Activated CD4-positive, alpha-beta T cell treated with anti-CD3 and anti-CD28 coated beads for 24 hours (primary cell): Measurements from ENCODE around the gene MAGI1.

Experiments used
- DNase-seq, 2 donors: peaks; one replicate each; pipeline ENCODE4 v3.0.0-alpha.2; 2020; ENCODE audit warnings: low read depth in 2 of 2

MAGI1 gene

DNA sequence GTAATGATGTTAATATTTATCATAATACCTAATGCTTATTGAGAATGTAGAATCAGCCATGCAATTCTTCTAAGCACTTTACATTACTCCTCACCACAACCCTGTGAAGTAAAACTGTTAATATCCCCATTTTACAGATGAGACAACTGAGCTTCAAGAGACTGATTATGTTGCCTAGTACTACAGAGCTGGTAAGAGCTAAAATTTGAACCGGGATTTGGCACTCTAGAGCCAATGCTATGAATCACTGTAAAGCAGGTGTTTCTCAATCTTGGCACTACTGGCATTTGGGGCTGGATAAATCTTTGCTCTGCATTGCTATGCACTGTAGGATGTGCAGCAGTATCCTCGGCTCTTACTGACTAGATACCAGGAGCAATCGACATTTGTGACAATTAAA is 367.7 kb downstream of the MAGI1 start:
- DNase-seq = no peak

DNA sequence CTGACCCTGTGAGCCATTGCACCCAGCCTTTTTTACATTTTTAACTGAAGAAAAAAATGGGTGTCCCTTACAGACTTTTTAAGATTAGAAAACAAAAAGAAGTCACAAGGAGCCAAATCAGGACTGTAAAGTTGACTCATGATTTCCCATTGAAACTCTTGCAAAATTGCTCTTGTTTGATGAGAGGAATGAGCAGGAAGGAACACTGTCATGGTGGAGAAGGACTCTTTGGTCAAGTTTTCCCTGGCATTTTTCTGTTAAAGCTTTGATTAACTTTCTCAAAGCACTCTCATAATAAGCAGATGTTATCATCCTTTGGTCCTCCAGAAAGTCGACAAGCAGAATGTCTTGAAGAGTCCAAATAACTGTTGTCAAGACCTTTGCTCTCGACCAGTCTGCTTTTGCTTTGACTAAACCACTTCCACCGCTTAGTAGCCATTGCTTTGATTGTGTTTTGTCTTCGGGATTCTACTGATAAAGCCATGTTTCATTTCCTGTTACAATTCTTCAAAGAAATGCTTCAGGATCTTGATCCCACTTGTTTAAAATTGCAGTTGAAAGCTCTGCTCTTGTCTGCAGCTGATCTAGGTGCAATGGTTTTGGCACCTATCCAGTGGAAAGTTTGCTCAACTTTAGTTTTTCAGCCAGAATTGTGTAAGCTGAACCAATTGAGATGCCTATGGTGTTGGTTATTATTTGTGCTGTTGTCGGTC is 369.4 kb downstream of the MAGI1 start:
- DNase-seq = no peak

DNA sequence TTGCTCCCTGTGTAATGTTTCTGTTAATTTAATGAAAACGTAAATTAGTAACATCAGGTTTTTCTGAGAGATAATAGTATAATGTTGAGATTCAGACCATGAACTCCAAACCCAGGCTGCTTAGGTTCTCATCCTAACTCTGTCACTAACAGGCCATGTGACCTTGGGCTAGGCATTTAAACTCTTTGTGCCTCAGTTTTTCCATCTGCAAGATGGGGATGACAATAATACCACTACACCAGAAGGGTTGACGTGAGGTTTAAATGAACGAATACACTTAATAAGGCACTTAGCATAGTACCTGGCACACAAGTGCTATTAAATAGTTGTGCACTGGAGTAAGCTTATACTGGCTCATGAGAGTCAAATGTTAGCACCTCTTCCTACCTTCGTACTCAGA is 370.8 kb downstream of the MAGI1 start:
- DNase-seq = no peak

DNA sequence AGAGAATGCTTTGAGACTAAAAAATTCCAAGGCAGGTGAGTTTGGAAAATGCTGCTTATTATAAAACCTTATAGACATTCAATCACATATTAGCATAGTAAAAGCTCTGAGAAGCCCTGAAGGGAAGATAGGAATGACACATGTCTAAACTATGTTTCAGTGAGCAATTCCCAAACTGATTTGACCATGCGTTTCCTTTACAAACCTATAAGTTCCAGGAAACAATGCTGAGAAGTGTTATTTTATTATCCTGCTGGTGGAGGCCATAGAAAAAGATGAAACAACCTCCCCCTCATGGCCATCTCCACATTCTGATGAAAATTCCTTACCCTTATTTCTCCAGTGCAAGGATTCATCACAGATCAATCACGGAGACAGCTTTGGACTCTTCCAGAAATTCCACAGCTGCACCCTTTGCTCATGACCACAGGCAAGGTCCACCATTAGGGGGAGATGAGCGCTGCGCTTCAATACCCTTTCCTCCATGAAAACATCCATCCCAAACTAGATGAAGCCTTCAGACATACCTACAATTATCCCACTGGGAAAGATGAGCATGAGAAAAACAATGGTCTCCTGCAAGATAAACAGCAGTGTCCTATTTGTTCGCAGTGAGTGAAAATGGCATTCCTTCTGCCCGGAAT is 372.1 kb downstream of the MAGI1 start:
- no peak for DNase-seq

DNA sequence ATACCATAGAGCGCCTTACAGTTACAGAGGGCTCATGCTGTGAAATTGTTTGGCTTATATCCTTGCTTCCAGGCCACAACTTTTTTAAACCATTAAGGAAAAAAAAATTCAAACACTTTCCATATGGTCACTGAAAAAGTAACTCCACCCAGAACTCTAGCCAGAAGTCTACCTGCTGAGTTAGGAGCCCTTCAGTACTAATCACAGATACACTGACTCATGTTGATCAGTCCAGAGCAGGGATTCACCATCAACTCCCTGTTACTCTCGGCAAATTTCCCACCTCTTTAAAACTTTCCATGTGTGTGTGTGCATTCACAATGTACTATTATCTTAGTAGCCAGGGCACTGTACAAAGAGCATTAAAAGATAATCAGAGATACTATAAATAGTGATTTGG is 372.8 kb downstream of the MAGI1 start:
- DNase-seq = no peak

DNA sequence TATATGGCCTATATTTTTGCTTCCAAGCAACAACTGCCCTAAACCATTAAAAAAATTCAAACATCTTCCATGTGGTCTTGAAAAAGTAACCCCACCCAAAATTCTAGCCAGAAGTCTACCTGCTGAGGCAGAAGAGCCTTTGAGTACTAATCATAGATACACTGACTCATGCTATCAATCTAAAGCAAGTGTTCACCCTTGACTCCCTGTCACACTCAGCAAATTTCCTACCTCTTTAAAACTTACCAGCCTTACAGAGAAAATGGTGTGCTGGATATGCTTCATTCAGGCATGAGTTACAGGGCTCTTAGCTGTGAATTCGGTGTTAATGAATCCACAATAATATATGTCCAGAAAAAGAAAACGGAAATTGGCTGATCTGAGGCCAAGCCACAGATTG is 373.8 kb downstream of the MAGI1 start:
- no peak for DNase-seq

DNA sequence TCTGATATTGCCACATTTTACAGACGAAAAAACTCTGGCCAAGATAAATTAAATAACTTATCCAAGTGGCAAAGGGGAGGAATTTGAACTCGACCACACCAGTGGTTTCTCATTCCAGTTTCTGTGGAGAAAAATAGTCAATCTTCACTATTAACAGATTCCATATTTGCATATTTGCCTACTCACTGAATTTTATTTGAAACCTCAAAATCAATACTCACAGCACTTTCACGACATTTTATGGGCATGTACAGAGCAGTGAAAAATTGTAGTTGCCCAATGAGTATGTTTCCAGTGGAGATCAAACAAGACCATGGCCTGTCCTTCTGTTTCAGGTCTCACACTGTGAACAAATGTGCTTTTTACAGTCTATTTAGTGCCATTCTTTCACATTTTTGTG is 374.3 kb downstream of the MAGI1 start:
- no peak for DNase-seq

DNA sequence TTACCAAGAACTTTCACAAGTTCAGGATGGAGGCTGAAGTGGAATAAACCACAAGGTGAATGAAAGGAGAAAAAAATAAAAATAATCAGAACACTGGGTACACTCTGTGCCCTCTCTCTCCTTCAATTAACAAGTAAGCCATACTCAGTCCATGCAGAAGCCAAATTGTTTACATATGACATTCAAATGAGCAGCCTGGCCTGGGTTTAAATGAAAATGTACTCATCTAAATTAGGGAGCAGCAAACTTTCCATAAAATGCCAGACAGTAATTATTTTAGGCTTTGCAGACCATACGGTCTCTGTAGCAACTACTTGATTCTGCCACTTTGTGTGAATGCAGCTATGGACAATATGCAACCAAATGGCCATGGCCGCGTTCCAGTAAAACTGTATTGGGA is 376.6 kb downstream of the MAGI1 start:
- DNase-seq = no peak

DNA sequence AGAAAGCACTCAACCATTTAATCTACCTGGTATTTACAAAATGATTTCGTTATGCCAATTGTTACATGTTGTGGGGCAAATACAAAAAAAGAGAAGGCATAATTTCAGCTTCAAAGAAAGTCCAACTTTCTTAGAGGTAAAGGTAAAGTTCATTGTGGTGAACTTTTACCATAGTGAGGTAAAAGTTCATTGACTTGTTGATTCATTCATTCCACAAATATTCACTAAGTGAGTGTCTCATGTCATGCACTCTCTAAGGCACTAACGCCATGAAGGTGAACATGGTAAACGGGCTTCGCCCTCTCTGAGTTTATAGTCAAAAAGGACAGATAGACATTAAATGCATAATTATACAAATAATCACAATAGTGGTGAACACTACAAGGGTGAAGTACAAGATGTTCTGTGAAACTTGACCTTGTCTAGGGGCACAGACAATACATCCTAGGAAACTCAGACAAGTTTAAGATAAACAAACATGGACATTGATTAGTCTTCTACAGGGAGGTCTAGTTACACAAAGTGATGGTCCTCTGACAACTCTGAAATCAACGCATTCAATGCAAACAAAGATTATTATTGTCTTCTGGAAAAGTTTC is 378.6 kb downstream of the MAGI1 start:
- no peak for DNase-seq

DNA sequence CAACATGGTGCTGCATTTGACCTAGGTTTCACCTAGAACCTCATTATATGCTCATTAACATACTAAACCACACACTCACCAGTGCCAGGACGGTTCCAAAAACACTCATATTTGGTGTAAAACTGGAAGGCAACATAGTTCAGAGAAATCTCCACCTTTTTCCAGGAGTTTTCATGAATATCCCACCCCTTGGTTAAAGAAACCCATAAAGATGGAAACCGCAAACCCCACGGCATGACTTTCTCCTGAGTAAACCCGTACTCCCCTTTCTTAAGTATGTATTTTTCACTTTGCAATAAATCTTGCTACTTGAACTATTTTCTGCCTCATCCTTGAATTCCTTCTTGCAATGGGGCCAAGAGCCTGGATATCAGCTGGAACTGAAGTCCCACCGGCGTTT is 379.3 kb downstream of the MAGI1 start:
- no peak for DNase-seq

DNA sequence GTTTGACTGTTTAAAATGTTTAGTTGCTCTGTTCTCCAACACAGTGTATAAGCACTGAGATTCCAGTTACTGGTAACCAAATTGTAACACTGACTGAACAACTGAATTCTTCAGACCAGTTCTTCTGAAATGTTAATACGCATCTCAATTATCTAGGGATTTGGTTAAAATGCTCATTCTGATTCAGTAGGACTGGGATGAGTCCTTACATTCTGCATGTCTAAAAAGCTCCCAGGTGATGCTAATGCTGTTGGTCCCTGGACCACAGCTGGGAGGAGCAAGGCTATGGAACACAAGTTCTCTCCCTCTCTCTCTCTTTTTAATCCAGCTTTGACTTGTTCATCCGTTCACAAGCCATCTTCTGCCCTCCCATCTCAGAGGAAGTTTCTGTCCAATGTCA is 380.3 kb downstream of the MAGI1 start:
- no peak for DNase-seq

DNA sequence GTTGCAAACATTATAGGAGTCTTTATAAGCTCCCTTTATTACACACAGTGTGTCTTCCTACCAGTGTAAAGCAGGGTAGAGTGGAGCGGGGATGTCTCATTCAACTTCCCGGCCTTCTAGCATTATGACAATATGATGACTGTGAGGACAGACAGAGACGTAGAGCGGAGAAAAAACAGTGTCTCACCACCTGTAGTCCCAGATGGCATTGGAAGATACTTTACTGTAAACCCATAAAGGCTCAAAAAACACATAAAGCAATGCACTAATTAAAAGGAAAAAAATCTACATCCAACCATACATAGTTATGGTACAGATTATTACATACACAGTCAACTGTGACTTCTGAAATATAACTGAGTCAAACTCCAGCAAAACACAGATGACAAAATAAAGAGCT is 383.7 kb downstream of the MAGI1 start:
- DNase-seq = no peak

DNA sequence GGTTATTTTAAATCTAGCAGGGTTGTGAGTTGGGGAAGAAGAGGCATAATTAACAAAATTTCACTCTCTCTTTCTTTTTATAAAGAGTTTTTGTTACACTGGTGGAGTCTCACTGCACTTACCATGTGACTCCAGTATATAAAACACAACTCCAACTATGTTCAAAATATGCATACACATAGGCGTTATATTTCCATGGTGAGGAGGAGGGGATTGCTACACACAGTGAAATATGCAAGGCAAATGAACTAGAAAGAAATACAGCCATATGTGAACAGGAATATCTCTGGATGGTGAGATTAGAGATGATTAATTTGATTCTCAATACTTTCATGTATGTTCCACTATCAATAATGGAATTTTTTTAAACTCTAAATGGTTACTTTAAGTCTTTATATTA is 385.0 kb downstream of the MAGI1 start:
- no peak for DNase-seq

DNA sequence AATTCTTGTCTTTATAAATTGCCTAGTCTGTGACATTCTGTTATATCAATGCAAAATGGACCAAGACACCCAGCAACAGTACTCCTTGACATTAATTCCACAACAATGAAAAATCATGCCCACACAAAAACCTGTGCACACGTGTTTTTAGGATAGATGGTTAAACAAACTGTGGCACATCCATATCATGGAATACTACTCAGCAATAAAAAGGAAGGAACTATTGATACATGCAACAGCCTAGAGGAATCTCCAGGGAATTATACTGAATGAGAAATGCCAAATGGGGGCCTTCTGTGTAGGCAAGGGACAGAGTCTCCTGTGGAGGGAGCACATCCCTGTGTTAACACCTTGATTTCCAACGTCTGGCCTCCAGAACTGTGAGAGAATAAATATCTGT is 388.5 kb downstream of the MAGI1 start:
- DNase-seq = no peak

DNA sequence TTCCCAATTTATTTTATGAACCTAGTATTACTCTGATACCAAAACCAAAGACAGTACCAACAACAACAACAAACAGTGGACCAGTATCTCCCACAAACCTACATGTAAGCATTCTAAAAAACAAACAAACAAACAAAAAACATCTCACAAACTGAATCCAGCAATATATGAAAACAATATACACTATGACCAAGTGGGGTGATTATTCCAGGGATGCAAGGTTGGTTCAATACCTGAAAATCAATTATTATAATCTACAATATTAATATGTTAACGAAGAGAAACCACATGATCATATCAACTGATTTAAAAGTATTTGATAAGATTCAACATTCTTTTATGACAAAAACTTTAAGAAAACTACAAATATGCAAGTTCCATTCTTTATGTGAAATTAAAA is 391.3 kb downstream of the MAGI1 start:
- DNase-seq = no peak

DNA sequence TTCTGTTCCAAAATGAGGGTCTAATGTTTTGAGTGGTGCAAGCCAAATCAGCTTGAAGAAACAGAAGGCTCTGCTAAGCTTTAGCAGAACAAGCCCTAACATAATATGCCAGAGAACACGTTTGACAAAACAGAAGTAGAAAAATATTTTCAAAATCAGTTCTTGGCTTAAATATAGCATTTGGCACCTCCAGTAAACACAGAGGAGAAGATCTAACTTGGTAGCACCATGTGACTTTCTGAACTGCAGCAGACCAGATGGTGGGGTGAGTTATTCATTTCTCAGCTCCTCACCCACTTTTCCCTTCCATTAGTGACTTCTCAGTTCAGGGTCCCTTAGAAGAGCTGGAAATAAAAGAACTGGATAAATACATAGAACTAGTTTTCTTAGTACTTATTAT is 395.8 kb downstream of the MAGI1 start:
- no peak for DNase-seq

DNA sequence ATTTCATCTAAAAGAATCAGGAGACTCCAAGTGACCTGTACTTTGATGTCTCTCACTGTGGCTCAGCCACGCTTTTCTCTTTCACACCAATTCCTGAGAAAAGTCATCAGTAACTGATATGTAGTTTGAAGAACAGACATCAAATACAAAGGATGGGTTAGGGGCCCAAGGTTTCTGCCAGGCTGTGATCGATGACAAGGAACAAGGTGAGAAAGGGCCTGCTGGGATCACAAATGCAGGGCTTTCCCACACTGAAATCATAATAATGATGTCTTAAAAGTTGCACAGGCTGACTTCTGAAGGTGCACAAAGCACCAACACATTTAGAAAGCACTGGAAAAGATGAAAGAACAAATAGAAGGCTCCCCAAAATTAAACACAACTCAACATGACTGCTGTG is 396.9 kb downstream of the MAGI1 start:
- DNase-seq = no peak

DNA sequence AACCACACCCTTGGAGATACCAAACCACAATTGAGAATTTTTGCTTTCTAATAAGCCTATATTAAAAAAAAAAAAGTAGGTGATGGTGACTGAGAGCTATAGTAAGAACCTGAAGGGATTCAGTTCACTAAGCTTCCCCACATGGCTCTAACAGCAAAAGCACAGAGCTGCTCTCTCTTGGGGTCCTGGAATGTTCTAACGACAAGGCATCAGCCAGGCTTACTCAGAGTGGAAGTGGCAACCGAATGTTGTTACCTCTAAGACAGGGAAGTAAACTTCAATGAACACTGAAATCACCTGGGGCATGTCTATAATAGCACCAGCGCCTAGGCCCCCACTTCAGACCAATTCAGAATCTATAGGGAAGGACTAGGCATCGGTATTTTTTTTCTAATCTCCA is 397.7 kb downstream of the MAGI1 start:
- DNase-seq = no peak

DNA sequence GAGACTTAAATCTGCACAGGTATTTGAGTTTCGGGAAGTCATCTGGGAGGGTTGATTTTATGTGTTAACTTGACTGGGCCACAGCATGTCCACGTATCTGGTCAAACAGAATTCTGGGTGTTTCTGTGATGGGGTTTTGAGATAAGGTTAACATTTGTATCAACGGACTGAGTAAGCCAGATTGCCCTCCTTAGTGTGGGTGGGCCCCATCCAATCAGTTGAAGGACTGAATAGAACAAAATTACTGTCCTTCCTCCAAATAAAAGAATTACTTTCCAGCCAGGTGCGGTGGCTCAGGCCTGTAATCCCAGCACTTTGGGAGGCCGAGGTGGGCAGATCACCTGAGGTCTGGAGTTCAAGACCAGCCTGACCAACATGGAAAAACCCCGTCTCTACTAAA is 399.3 kb downstream of the MAGI1 start:
- DNase-seq = no peak

DNA sequence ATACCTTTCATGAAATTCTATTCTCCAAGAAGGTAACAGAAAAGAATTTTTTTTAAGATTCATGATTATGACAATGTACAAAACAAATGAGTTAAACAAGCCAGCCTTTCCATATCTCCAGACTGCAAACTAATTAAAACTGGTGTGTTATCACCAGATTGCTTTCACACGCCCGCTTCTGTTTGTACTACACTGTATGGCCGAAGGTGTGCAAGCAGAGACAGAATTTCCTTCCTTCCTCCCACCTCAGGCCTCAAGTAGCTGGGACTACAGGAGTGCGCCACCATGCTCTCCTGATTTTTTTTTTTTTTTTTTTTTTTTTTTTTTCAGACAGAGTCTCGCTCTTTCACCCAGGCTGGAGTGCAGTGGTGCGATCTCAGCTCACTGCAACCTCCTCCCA is 400.4 kb downstream of the MAGI1 start:
- DNase-seq = no peak

DNA sequence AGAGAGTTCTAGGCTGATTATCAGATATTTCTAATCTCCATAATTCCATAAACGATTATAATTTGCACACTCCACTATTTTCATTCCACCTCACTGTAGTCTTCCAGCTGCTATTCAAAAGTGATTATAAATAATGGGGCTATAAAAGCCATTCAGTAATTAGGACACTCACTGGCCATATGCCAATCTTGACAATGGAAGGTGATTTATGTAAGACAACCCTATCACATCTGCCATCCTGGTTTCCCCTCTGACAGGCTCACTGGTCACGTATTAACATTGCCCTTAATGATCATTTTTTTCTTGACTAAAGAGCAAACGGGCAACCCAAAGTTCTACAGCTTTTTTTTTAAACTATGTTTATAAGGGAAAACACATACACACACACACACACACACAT is 402.4 kb downstream of the MAGI1 start:
- DNase-seq = no peak

DNA sequence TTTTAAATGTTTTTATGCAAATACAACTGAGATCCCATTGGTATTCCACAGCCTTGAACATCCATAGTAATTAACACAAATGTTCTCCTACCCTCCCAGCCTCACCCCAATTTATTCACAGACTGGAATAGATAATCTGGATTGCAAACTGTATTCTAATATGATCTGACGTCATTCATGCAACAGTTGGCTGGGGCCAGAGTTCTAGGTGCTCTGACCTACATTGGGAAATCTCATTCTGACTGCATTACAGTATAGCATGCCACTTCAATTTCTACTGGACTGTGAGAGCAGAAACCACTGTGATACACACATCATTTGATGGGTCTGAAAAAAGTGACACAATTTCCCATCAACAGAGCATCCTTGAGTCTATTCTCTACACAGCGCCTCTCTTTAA is 403.1 kb downstream of the MAGI1 start:
- no peak for DNase-seq

DNA sequence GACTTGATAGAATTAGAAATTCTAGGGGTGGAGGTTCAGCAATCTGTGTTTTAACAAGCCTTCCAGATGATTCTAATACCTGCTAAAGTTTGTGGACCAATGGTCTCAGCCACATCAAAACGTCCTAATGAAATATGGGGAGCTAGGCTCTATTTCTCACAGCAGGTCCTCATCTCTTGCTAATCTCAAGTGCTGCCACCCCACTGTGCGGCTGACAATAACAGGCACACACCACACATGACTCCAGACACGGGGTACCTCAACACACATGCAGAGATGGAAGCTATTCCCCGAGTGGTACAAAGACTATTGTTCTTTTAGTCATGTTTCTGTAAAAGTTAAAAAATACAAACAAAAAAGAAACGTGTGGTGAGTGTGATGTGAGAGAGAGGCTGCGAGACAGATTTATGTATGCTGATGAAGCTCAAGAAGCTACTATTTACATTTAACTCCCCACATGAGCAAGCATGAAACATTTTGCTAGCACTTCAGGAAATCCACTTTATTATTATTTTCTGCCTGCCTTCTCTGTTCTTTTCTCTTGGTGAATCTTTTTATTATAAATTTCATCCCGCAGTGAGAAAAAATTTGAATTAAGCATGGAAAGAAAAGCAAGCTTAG is 405.6 kb downstream of the MAGI1 start:
- no peak for DNase-seq
